Pancreas (tissue), 10 donors: ENCODE measurements around the gene FOXL2NB. TPM values are rescaled to one million over a fixed set of nuclear protein-coding genes. Genes with fewer than 3 reads are reported as not detected.
A peak's percentile ranks its signal among the peaks of the same experiment; 100 is the strongest.

ENCODE experiments used
- ATAC-seq, 4 donors: fragments of 200-7000 bp; cut with Tn5 transposase; one replicate each; pipeline versions ENCODE4 v1.8.0 to v1.9.1; 2020; ENCODE audit warnings: mild to moderate bottlenecking in 4 of 4, moderate library complexity in 4 of 4
- DNase-seq, 6 donors: peaks; one replicate each; pipeline ENCODE4 v3.0.0-alpha.2; 2020
- FAIRE-seq: peaks from 2 replicates; lab custom pipeline; 2012; peaks lifted over from hg19 to GRCh38; lab: Jason Lieb, UNC
- H3K27ac ChIP-seq, 4 donors: fragments of 200-600 bp; sonication (generic); 1 replicate in 3 of 4; 2 replicates in 1 of 4; pipeline versions ENCODE4 v1.5.0 to v1.8.0; 2020
- H3K27me3 ChIP-seq, 4 donors: fragments of 200-600 bp; one replicate each; pipeline ENCODE4 v1.8.0; 2021
- H3K36me3 ChIP-seq, 3 donors: fragments of 200-600 bp; sonication (generic) in 1 of 3; one replicate each; pipeline versions ENCODE4 v1.5.0 to v1.8.0; 2020 to 2021
- H3K4me1 ChIP-seq, 3 donors: fragments of 200-600 bp; one replicate each; pipeline ENCODE4 v1.8.0; 2021
- H3K4me3 ChIP-seq, 4 donors: fragments of 200-600 bp; sonication (generic) in 2 of 4; one replicate each; pipeline versions ENCODE4 v1.5.0 to v1.8.0; 2020 to 2021
- H3K9me3 ChIP-seq, 4 donors: fragments of 200-600 bp; one replicate each; pipeline ENCODE4 v1.8.0; 2021
- CTCF ChIP-seq, 4 donors: fragments of 200-600 bp; sonication (generic) in 3 of 4; IDR thresholded peaks; one replicate each; pipeline versions ENCODE4 v1.5.0 to v1.8.0; 2021; ENCODE audit warnings: antibody characterized with exemption in 4 of 4
- WGBS, 2 donors: extraction: QIAGEN DNeasy Blood & Tissue Kit; methylation state at CpG; one replicate each; pipeline ENCODE4 v1.1.7; 2013; 5-methylcytosine and 5-hydroxymethylcytosine counted together
- intact Hi-C, 3 donors: fragments of 100-400 bp; cut with DNase I; formaldehyde crosslinking; loops; one replicate each; pipeline versions ENCODE4 v1.11.1 to v1.14.2; 2022
- polyA plus RNA-seq, 2 donors: library from polyadenylated mRNA; stranded (reverse); fragments of 200-250 nt; gene quantifications; one replicate each; pipeline ENCODE4 v1.2.3, GENCODE V29; 2013
- total RNA-seq, 6 donors: library from RNA; stranded (reverse); fragmentation: NEBNext Ultra II Directional in 4 of 6; extraction: Animal tissue kit (Norgen Biotek cat#: 25700) in 4 of 6; gene quantifications; one replicate each; pipeline versions ENCODE4 v1.2.1 to v1.2.4, GENCODE V29; 2021 to 2023
- donor health status: healthy with polysubstance abuse.
- donor health status: DM: no; HTN: no; CAD: no; lungs with moderate emphysema.
- donor health status: DM: no; HTN: no; CAD: no.
- donor health status: control.
- donor health status: control.
- donor health status: Bipolar disorder and iron deficiency.
- donor health status: DM: yes; HTN: yes; CAD: no.
- donor health status: DM: no; HTN: no; CAD: no.
- donor health status: DM: no; HTN: no; CAD: no.
- donor health status: DM: yes; HTN: yes; CAD: no.

FOXL2NB gene
- total and polyA plus RNA-seq, 8 donors = 0.09 to 0.22 TPM; not detected in 6

DNA sequence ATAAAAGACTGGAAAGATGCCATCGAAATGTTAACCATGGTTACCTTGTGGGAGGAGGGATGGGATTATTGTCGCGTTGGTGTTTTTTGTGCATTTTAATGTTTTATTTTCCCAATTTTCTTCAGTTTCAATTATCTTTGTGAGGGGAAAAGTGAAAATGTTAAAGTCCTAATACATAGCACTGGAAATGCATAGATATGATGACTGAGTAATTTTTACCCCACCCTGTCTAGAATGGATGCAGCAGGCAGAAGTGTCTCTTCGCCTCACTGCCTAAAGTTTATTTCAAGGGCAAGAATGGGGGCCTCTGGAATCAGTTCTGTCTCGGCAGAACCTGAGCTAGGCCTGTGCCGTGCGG is 11.5 kb upstream of the FOXL2NB start:
- TF ChIP-seq CTCF (IDR thresholded peaks at IDR 0.05) = no peak
- intact Hi-C loops = loop anchor here in 1 of 3 donors (10.0 kb wide), 1 partner anchor 389 kb away; no protein-coding TSS in a partner anchor
- Histone ChIP-seq H3K36me3 (no peaks in the 10 kb centered on the region), H3K27me3 (peaks cover 5 to 41% (median 18%) of the 10 kb centered on the region in 4 donors), H3K4me1 (peaks cover 0 to 20% (median 6%) of the 10 kb centered on the region in 3 donors), H3K27ac (no peak overlapping the region), H3K9me3 (no peaks in the 10 kb centered on the region), H3K4me3 (no peak overlapping the region)
- WGBS, 2 donors = 82 to 94% methylated on average over 7 of the region's 7 CpGs
- ATAC-seq = no peak
- DNase-seq = no peak
- no peak for FAIRE-seq

DNA sequence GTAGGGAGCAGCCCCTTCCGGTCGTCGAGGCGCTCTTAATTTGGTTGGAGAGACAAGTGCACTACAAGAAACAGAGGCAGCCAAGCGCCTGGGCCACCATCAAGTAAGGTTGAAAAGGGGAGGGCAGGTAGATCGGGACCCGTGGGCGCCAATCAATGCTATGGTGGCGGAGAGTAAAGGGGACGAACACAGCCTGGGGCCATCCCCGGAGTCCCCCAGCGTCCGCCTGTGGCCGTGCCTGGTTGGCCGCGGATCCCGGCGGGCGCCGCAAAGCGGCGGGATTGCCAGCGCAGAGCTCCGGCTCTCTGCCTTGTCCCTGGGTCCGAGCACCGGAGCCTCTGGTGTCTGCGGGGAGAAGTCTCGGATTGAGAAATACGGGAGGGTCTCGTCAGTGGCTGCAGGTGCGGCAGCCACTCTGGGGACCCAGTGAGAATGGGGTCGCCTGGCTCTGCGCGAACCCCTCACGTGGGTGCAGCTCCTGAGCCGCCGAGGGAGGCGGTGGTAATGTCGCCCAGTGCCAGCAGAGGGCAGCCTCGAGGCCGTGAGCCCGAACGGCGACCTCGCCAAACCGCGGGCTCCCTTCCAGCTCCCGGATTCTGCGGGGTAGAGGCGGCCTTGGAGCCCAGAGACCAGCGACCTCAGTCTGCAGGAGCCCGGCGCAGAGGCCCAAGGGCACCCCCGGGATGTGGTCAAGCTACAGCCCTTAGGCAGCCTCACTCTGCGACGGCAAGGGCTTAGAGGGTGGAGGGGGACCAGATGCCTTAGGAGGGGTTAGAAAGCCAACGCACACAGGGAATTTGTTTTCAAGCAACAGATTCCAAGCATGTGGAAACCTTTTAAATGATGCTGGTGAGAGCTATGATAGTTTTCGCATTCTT is 10.9 kb upstream of the FOXL2NB start:
- peak; percentile 91 to 97 (median 93) for TF ChIP-seq CTCF (IDR thresholded peaks at IDR 0.05)
- DNase-seq (peak; percentile 68 to 95 (median 86)), ATAC-seq (peak; percentile 76 to 95 (median 93)), FAIRE-seq (no peak)
- no peaks in the 10 kb centered on the region for H3K9me3 ChIP-seq
- no peaks in the 10 kb centered on the region for H3K36me3 ChIP-seq
- peaks cover 5 to 47% (median 22%) of the 10 kb centered on the region in 4 donors for H3K27me3 ChIP-seq
- H3K4me3 ChIP-seq = peak overlapping the region in 3 of 4 donors; percentile 10 to 42 (median 24)
- no peak overlapping the region for H3K27ac ChIP-seq
- intact Hi-C loops = loop anchor here in 1 of 3 donors (10.0 kb wide), 1 partner anchor 389 kb away; no protein-coding TSS in a partner anchor
- peaks cover 0 to 20% (median 6%) of the 10 kb centered on the region in 3 donors for H3K4me1 ChIP-seq
- 8 to 9% methylated on average over 58 of the region's 58 CpGs for WGBS, 2 donors

DNA sequence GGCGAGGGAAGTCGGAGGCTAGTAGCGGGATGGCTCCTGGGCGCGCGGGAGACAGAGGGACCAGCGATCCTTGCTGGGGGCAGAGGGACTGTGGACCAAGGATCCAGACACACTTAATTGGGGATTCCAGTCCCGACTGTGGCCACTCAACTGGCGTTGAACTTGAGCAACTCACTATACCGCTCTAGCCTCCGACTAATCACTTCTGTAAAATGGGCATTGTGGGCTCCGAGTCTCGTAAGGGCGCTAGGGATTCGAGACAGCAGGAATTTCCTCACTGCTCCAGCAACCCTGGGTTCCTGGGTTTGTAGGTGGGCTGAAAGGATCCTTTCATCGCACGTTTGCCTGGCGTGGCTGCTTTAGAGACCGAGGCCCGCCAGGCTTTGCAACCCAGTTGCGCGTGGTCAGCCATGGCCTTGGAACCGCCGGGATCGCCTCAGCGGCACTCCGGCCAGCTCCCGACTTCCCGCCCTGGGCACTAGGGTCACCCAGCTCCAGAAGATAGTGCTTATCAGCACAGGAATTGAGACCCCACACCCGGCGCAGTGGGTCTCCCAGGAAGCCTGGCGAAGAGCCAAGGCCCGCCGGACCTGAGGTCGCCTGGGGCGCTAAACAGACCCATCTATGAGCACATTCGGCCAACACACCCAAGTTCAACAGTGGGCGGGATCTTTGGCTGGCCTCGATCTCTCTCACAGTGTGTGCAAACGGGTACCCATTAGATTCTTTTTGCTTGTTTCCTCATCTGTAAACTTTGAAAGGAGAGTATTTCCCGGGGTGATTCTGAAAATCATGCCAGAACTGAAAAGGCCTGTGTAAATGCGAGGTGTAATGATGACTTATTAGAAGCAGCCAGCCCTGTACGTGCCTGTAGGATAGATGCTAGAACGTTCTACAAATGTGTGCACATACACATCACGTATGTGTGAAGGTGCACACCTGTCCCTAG is 10.0 kb upstream of the FOXL2NB start:
- DNase-seq (peak in 2 of 6 donors; percentile 22 to 84), ATAC-seq (peak in 3 of 4 donors; percentile 6 to 29 (median 22))
- 12 to 17% methylated on average over 45 of the region's 45 CpGs for WGBS, 2 donors

GRCh38 chr3:138937690-138938055 is 9.3 kb upstream of the FOXL2NB start:
- ATAC-seq (peak; percentile 5 to 19 (median 12)), DNase-seq (peak in 1 of 6 donors; percentile 71), FAIRE-seq (no peak)
- no peak for TF ChIP-seq CTCF (IDR thresholded peaks at IDR 0.05)
- Histone ChIP-seq H3K9me3 (no peaks in the 10 kb centered on the region), H3K27me3 (peaks cover 6 to 50% (median 23%) of the 10 kb centered on the region in 4 donors), H3K36me3 (no peaks in the 10 kb centered on the region), H3K4me3 (no peak overlapping the region), H3K4me1 (peaks cover 0 to 20% (median 6%) of the 10 kb centered on the region in 3 donors), H3K27ac (no peak overlapping the region)
- WGBS, 2 donors = 6 to 13% methylated on average over 29 of the region's 29 CpGs
- intact Hi-C loops = loop anchor here in 1 of 3 donors (10.0 kb wide), 1 partner anchor 387 kb away; no protein-coding TSS in a partner anchor

More for the DNA sequence above, 10.0 kb upstream of the FOXL2NB start:
- Histone ChIP-seq H3K4me1 (peaks cover 0 to 20% (median 6%) of the 10 kb centered on the region in 3 donors), H3K36me3 (no peaks in the 10 kb centered on the region), H3K27ac (no peak overlapping the region), H3K9me3 (no peaks in the 10 kb centered on the region), H3K4me3 (peak overlapping the region in 1 of 4 donors; percentile 42), H3K27me3 (peaks cover 5 to 50% (median 23%) of the 10 kb centered on the region in 4 donors)
- no peak for TF ChIP-seq CTCF (IDR thresholded peaks at IDR 0.05)
- no peak for FAIRE-seq
- intact Hi-C loops = loop anchor here in 1 of 3 donors (10.0 kb wide), 1 partner anchor 388 kb away; no protein-coding TSS in a partner anchor
